ENCODE results near the gene SENP7. TPM values are rescaled to one million over a fixed set of nuclear protein-coding genes. Genes with fewer than 3 reads are reported as not detected.
"Not testable (repeated sequence)": the region's sequence is repeated elsewhere in the genome, so short reads cannot be mapped to it uniquely, and the experiment has no call there.

SENP7 gene
- total RNA-seq, 2 donors from 2014 or later: 18.9 to 34.4 TPM

- ATAC-seq: no peak
- no peaks in the 10 kb centered on the region for H3K9me3 Mint-ChIP-seq
- no peaks in the 10 kb centered on the region for H3K36me3 Mint-ChIP-seq
- DNase-seq (ENCODE audit: low spot score in 2 of 2): no peak
- H3K27ac Mint-ChIP-seq: no peak within 1 kb of the TSS
These were observed 192.5 kb downstream of the SENP7 start, which contains the start of gene IMPG2 for GRCh38 chr3:101320475-101320874. IMPG2 (minus strand) TSS chr3:101320575; CDS start chr3:101320372, 203 bp downstream.

- ATAC-seq (no peak), DNase-seq (ENCODE audit: low spot score in 2 of 2) (no peak)
- Mint-ChIP-seq H3K9me3 (no peaks in the 10 kb centered on the region), H3K36me3 (no peaks in the 10 kb centered on the region), H3K27ac (no peak overlapping the region)
These were observed 193.5 kb downstream of the SENP7 start for GRCh38 chr3:101319531-101319930.

GRCh38 chr3:101312545-101312944 is 200.5 kb downstream of the SENP7 start:
- no peak for ATAC-seq
- no peak overlapping the region for H3K27ac Mint-ChIP-seq

GRCh38 chr3:101311676-101312075 is 201.3 kb downstream of the SENP7 start:
- Mint-ChIP-seq H3K9me3 (peaks cover 20 to 26% of the 10 kb centered on the region in 2 donors), H3K36me3 (peaks cover 26 to 30% of the 10 kb centered on the region in 2 donors), H3K27ac (no peak overlapping the region)
- ATAC-seq (no peak), DNase-seq (ENCODE audit: low spot score in 2 of 2) (no peak)

More at GRCh38 chr3:101312545-101312944, 200.5 kb downstream of the SENP7 start:
- no peak for DNase-seq (ENCODE audit: low spot score in 2 of 2)
- Mint-ChIP-seq H3K36me3 (peaks cover 23 to 26% of the 10 kb centered on the region in 2 donors), H3K9me3 (peaks cover 17 to 22% of the 10 kb centered on the region in 2 donors)

GRCh38 chr3:101310978-101311375 is 202.0 kb downstream of the SENP7 start:
- Mint-ChIP-seq H3K9me3 (peaks cover 20 to 26% of the 10 kb centered on the region in 2 donors), H3K27ac (no peak overlapping the region), H3K36me3 (peaks cover 26 to 30% of the 10 kb centered on the region in 2 donors)
- no peak for ATAC-seq
- DNase-seq (ENCODE audit: low spot score in 2 of 2): no peak

GRCh38 chr3:101308147-101308772 is 204.8 kb downstream of the SENP7 start:
- H3K27ac Mint-ChIP-seq, ATAC-seq: not testable (repeated sequence)
- H3K36me3 Mint-ChIP-seq: peaks cover 26 to 30% of the 10 kb centered on the region in 2 donors

GRCh38 chr3:101303836-101304235 is 209.2 kb downstream of the SENP7 start:
- Mint-ChIP-seq H3K27ac (no peak overlapping the region), H3K9me3 (peaks cover 17 to 22% of the 10 kb centered on the region in 2 donors), H3K36me3 (peaks cover 22 to 28% of the 10 kb centered on the region in 2 donors)
- DNase-seq (ENCODE audit: low spot score in 2 of 2): no peak
- no peak for ATAC-seq

More at GRCh38 chr3:101308147-101308772, 204.8 kb downstream of the SENP7 start:
- not testable (repeated sequence) for DNase-seq (ENCODE audit: low spot score in 2 of 2)
- peaks cover 20 to 26% of the 10 kb centered on the region in 2 donors for H3K9me3 Mint-ChIP-seq

GRCh38 chr3:101303089-101303731 is 209.8 kb downstream of the SENP7 start:
- Mint-ChIP-seq H3K27ac (peak overlapping the region in 1 of 2 donors; percentile 16), H3K36me3 (peaks cover 16 to 23% of the 10 kb centered on the region in 2 donors), H3K9me3 (peaks cover 16 to 24% of the 10 kb centered on the region in 2 donors)
- ATAC-seq (peak in 1 of 2 donors; percentile 64), DNase-seq (ENCODE audit: low spot score in 2 of 2) (no peak)

GRCh38 chr3:101300073-101300472 is 212.9 kb downstream of the SENP7 start:
- peaks cover 24 to 35% of the 10 kb centered on the region in 2 donors for H3K9me3 Mint-ChIP-seq
- no peak overlapping the region for H3K27ac Mint-ChIP-seq
- DNase-seq (ENCODE audit: low spot score in 2 of 2) (no peak), ATAC-seq (no peak)
- H3K36me3 Mint-ChIP-seq: peaks cover 17 to 21% of the 10 kb centered on the region in 2 donors

- Mint-ChIP-seq H3K27ac (no peak overlapping the region), H3K36me3 (peaks cover 0 to 11% of the 10 kb centered on the region in 2 donors), H3K9me3 (peaks cover 12 to 20% of the 10 kb centered on the region in 2 donors)
- no peak for DNase-seq (ENCODE audit: low spot score in 2 of 2)
- no peak for ATAC-seq
These were observed 221.0 kb downstream of the SENP7 start for GRCh38 chr3:101292027-101292426.

- no peak for ATAC-seq
- Mint-ChIP-seq H3K27ac (no peak overlapping the region), H3K36me3 (peaks cover 0 to 5% of the 10 kb centered on the region in 2 donors), H3K9me3 (peaks cover 3 to 10% of the 10 kb centered on the region in 2 donors)
- DNase-seq (ENCODE audit: low spot score in 2 of 2): no peak
These were observed 224.7 kb downstream of the SENP7 start for GRCh38 chr3:101288294-101288693.

GRCh38 chr3:101284757-101285156 is 228.3 kb downstream of the SENP7 start:
- DNase-seq (ENCODE audit: low spot score in 2 of 2) (no peak), ATAC-seq (no peak)
- H3K27ac Mint-ChIP-seq: no peak overlapping the region
- peaks cover 0 to 5% of the 10 kb centered on the region in 2 donors for H3K36me3 Mint-ChIP-seq
- peaks cover 3 to 8% of the 10 kb centered on the region in 2 donors for H3K9me3 Mint-ChIP-seq

GRCh38 chr3:101281521-101282030 is 231.4 kb downstream of the SENP7 start:
- Mint-ChIP-seq H3K36me3 (no peaks in the 10 kb centered on the region), H3K27ac (no peak overlapping the region), H3K9me3 (no peaks in the 10 kb centered on the region)
- ATAC-seq (no peak), DNase-seq (ENCODE audit: low spot score in 2 of 2) (no peak)

GRCh38 chr3:101279765-101280385 is 233.1 kb downstream of the SENP7 start:
- no peak overlapping the region for H3K27ac Mint-ChIP-seq
- H3K36me3 Mint-ChIP-seq: no peaks in the 10 kb centered on the region
- DNase-seq (ENCODE audit: low spot score in 2 of 2) (no peak), ATAC-seq (no peak)
- no peaks in the 10 kb centered on the region for H3K9me3 Mint-ChIP-seq

- ATAC-seq (no peak), DNase-seq (ENCODE audit: low spot score in 2 of 2) (no peak)
- H3K36me3 Mint-ChIP-seq: no peaks in the 10 kb centered on the region
- no peaks in the 10 kb centered on the region for H3K9me3 Mint-ChIP-seq
- H3K27ac Mint-ChIP-seq: no peak overlapping the region
These were observed 233.8 kb downstream of the SENP7 start for GRCh38 chr3:101279162-101279561.

GRCh38 chr3:101278727-101279126 is 234.3 kb downstream of the SENP7 start:
- DNase-seq (ENCODE audit: low spot score in 2 of 2): no peak
- no peak for ATAC-seq
- no peak overlapping the region for H3K27ac Mint-ChIP-seq
- no peaks in the 10 kb centered on the region for H3K9me3 Mint-ChIP-seq
- H3K36me3 Mint-ChIP-seq: no peaks in the 10 kb centered on the region
